Measurements from ENCODE around the gene TMEM190.

The TMEM190 gene

DNA sequence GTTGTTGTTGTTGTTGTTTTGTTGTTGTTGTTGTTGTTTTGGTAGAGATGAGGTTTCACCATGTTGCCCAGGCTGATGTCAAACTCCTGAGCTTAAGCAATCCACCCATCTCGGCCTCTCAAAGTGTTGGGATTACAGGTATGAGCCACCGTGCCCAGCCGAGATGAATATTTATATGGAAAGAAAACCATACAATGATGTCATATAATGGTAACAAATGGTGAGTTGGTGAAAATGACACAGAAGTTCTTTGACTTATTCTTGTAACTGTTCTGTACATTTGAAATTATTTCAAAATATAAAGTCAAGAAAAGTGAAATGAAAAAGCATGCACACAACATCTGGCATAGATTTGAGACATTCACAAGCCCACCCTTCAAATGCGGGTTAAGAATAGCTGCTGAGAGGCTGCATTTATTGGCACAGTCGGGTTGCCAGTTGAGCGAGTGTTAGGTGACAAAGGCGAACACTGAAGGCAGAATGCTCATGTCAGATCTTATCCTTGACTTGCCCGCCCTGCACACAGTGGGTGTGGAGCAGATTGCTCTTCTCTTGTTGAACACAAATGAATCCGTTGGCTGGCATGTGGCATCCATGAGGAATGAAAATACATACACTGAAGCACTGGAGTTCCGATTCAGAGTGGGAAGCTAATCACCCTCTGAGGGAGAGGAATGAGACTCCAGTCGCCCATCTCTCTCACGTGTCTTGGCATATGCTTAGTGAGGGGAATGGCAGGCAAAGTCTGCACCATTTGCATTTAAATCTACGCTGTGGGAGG, 46.8 kb downstream of the TMEM190 start:
- DNase-seq (ENCODE audit: low read depth in 2 of 2), result no peak

DNA sequence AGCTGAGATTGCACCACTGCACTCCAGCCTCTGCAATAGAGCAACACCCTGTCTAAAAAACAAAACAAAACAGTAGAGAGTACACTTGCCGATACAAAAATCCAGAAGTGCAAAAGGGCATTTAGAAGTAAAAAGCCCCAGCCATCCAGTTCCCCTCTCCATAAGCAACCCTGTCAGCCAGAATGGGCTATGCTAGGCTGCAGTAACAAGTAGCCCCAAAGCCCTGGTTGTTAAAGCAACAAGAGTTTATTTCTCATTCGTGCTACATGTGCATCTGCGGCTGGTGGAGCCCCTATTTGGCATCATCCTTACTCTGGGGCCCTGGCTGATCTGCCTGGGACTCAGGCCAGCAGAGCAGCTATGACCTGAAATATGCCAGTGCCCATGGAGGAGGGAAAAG, 47.9 kb downstream of the TMEM190 start:
- DNase-seq (ENCODE audit: low read depth in 2 of 2), result no peak

DNA sequence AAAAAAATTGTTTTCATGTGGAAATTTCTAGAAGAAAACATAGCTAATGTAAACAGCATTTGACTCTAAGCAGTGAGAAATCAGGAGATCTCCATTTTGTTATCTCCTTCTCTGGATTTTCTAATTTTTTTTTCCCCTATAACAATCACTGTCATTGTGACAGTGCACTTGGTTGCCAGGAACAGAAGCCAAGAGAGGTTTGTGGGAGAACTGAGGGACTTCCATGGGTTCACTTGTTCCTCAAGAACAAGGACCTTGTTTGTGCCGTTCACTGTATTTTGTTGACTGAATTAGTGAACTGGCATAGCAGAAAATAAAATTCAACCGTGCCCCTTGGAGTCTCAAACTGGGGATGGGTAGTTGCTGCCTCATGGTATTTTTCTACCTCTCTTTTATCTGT, 49.4 kb downstream of the TMEM190 start:
- DNase-seq (ENCODE audit: low read depth in 2 of 2), result no peak

Measured in stimulated activated CD8-positive, alpha-beta memory T cell treated with anti-CD3 and anti-CD28 coated beads, Interleukin-15, amount 100 ng/mL, for 4 hours (primary cell).